Measurements from ENCODE around the gene NID2. TPM values are rescaled to one million over a fixed set of nuclear protein-coding genes. Genes with fewer than 3 reads are reported as not detected.

NID2 gene
- polyA plus RNA-seq, 1 of the 3 experiments (the other 2 are of a cell fraction), result 22.7 TPM

- H3F3A ChIP-seq (replicated peaks; ENCODE audit: insufficient read depth), result peaks cover 18% of the 10 kb centered on the region
- peaks cover 4% of the 10 kb centered on the region for H3K79me2 ChIP-seq (ENCODE audit: insufficient read depth)
- no peak for DNase-seq
- H3K9me2 ChIP-seq, result no peaks in the 10 kb centered on the region
- POLR2A ChIA-PET, result no interaction called here
- WGBS (ENCODE audit: low lambda C conversion rate), result 36% methylated on average over 2 of the region's 3 CpGs
- no peak overlapping the region for H3K4me3 ChIP-seq (ENCODE audit: low read depth in 2 of 2, low read length in 1 of 2)
- H4K20me1 ChIP-seq (ENCODE audit: insufficient read depth), result no peaks in the 10 kb centered on the region
- TF ChIP-seq FOSL2 (IDR thresholded peaks at IDR 0.05; ENCODE audit: borderline replicate concordance, low read depth) (peak; percentile 28; the same call in 1 of the 2 replicates), EP300 (IDR thresholded peaks at IDR 0.05; ENCODE audit: borderline replicate concordance in 1 of 2, low read depth in 1 of 2, low read length in 1 of 2) (peak in 1 of 2 experiments; percentile 43; a peak in 1 of 4 replicates), GATA2 (CRISPR knock-in tag; IDR thresholded peaks at IDR 0.05) (no peak), POLR2AphosphoS5 (IDR thresholded peaks at IDR 0.05; ENCODE audit: low read depth, low read length) (0 out of 2 replicates have a peak, but pooled peaks have one; percentile 14), NFIC (IDR thresholded peaks at IDR 0.05; ENCODE audit: borderline replicate concordance) (peak; percentile 80), CTCF (IDR thresholded peaks at IDR 0.05) (no peak), ELF1 (IDR thresholded peaks at IDR 0.05) (no peak), RXRA (IDR thresholded peaks at IDR 0.05; ENCODE audit: borderline replicate concordance, low read depth) (0 out of 2 replicates have a peak, but pooled peaks have one; percentile 49), PBX3 (IDR thresholded peaks at IDR 0.05) (peak; percentile 47), JUND (IDR thresholded peaks at IDR 0.05) (0 out of 2 replicates have a peak, but pooled peaks have one; percentile 23), SIN3A (IDR thresholded peaks at IDR 0.05; ENCODE audit: borderline replicate concordance, low read depth, low read length) (no peak), RCOR1 (IDR thresholded peaks at IDR 0.05; ENCODE audit: low read length) (no peak), REST (IDR thresholded peaks at IDR 0.05; ENCODE audit: low read depth, low read length) (no peak), CHD2 (IDR thresholded peaks at IDR 0.05; ENCODE audit: low read length, partially characterized antibody) (no peak), ZBTB33 (IDR thresholded peaks at IDR 0.05; ENCODE audit: borderline replicate concordance, low read depth) (no peak), FOXM1 (IDR thresholded peaks at IDR 0.05; ENCODE audit: low read depth) (no peak), TCF12 (IDR thresholded peaks at IDR 0.05) (peak; percentile 74)
- peak overlapping the region; percentile 49; the same call in 1 of the 2 replicates for H3K9ac ChIP-seq
- H2AFZ ChIP-seq (ENCODE audit: low read depth), result no peak overlapping the region
- peak overlapping the region; percentile 83 to 91; a peak in 3 of 4 replicates for H3K27ac ChIP-seq (ENCODE audit: low read depth in 2 of 2, low read length in 1 of 2)
- peaks cover 0 to 30% of the 10 kb centered on the region in 2 experiments for H3K36me3 ChIP-seq (replicated peaks in 1 of 2; ENCODE audit: control insufficient read depth in 1 of 2, insufficient read depth in 2 of 2, low read length in 1 of 2)
- H3K4me1 ChIP-seq (ENCODE audit: control insufficient read depth in 1 of 2, insufficient read depth in 2 of 2, low read depth in 1 of 2, low read length in 1 of 2), result peaks cover 8 to 40% of the 10 kb centered on the region in 2 experiments; a peak in 3 of 4 replicates
- no peaks in the 10 kb centered on the region for H3K9me3 ChIP-seq
- CTCF ChIA-PET, result interaction anchor here (1.4 kb wide), 1 partner anchor 269 kb away, joined by 3 read pairs; no protein-coding TSS in a partner anchor
- no peaks in the 10 kb centered on the region for H3K27me3 ChIP-seq (ENCODE audit: insufficient read depth)
- H3K4me2 ChIP-seq, result peak overlapping the region; percentile 63
Measured at GRCh38 chr14:52031781-52032180, 37.1 kb downstream of the NID2 start.

All from SK-N-SH (cell line).